Endothelial cell of umbilical vein (primary cell): ENCODE results near the gene ZSWIM5. TPM values are rescaled to one million over a fixed set of nuclear protein-coding genes. Genes with fewer than 3 reads are reported as not detected.

Experiments
- BruUV-seq: library from RNA; stranded (reverse); fragments of 400-500 nt; replicated peaks from 2 replicates; lab custom pipeline; 2021; lab: Mats Ljungman, UMichigan
- CTCF ChIA-PET: fragments of 300-600, 350-600 bp; sonication (Branson Sonifier 250); formaldehyde crosslinking; loops from one replicate; lab custom pipeline; 2021; ENCODE audit warnings: antibody characterized with exemption, inconsistent platforms; lab: Charles Lee
- POLR2A ChIA-PET: fragments of 300-600, 350-600 bp; sonication (Branson Sonifier 250); formaldehyde crosslinking; loops from one replicate; lab custom pipeline; 2021; ENCODE audit warnings: antibody characterized with exemption, inconsistent platforms; lab: Charles Lee
- DNase-seq: peaks from one replicate; pipeline ENCODE4 v3.0.0-alpha.2; 2011; ENCODE audit warnings: low read depth, low spot score
- FAIRE-seq: peaks from 2 replicates; lab custom pipeline; 2011; peaks lifted over from hg19 to GRCh38; lab: Jason Lieb, UNC
- H2AFZ ChIP-seq: 2 replicates; pipeline ENCODE4 v1.6.0; 2012; ENCODE audit warnings: low read depth, low read length, control low read depth, inconsistent platforms
- H3K27ac ChIP-seq: 2 replicates; pipeline ENCODE4 v1.5.1; 2011; ENCODE audit warnings: low read depth, mild to moderate bottlenecking, control low read depth, low read length, moderate library complexity; ENCODE audit not compliant: insufficient read depth
- H3K27me3 ChIP-seq, 2 experiments: 2 replicates each; pipeline versions ENCODE4 v1.6.0 to v1.6.1; 2011; ENCODE audit warnings: low read length in 2 of 2, mixed read lengths in 1 of 2; ENCODE audit not compliant: control insufficient read depth in 2 of 2, insufficient read depth in 2 of 2
- H3K36me3 ChIP-seq, 2 experiments: 2 replicates in 1 of 2; 3 replicates in 1 of 2; pipeline ENCODE4 v1.5.1; 2011; ENCODE audit warnings: low read length in 2 of 2, mild to moderate bottlenecking in 1 of 2, moderate library complexity in 1 of 2; ENCODE audit not compliant: control insufficient read depth in 2 of 2, insufficient read depth in 2 of 2; ENCODE audit errors: extremely low read depth in 1 of 2
- H3K4me1 ChIP-seq: 3 replicates; pipeline ENCODE4 v1.5.1; 2011; ENCODE audit warnings: mild to moderate bottlenecking, low read length; ENCODE audit not compliant: control insufficient read depth, insufficient read depth; ENCODE audit errors: extremely low read depth
- H3K4me2 ChIP-seq: 2 replicates; pipeline ENCODE4 v1.6.1; 2011; ENCODE audit warnings: low read length, control low read depth, mixed read lengths; ENCODE audit not compliant: insufficient read depth
- H3K4me3 ChIP-seq, 3 experiments: fragments of 200-600 bp in 1 of 3; sonication (generic), shearing (Covaris generic) in 1 of 3; replicated peaks in 1 of 3; 2 replicates each; pipeline ENCODE4 v1.5.1; 2011 to 2016; ENCODE audit warnings: control low read depth in 3 of 3, low read length in 3 of 3, mild to moderate bottlenecking in 2 of 3, inconsistent platforms in 1 of 3, low read depth in 1 of 3, moderate library complexity in 1 of 3; ENCODE audit not compliant: insufficient read depth in 1 of 3
- H3K79me2 ChIP-seq: 2 replicates; pipeline ENCODE4 v1.6.0; 2012; ENCODE audit warnings: low read length, inconsistent platforms; ENCODE audit not compliant: control insufficient read depth, insufficient read depth
- H3K9ac ChIP-seq: replicated peaks from 2 replicates; pipeline ENCODE3; 2011; ENCODE audit warnings: low read length, control low read depth; ENCODE audit not compliant: insufficient read depth; ENCODE audit errors: extremely low read depth
- H3K9me1 ChIP-seq: replicated peaks from 3 replicates; pipeline ENCODE4 v1.6.0; 2011; ENCODE audit warnings: mild to moderate bottlenecking, low read length; ENCODE audit not compliant: control insufficient read depth, insufficient read depth; ENCODE audit errors: extremely low read depth
- H3K9me3 ChIP-seq: replicated peaks from 2 replicates; pipeline ENCODE4 v1.5.1; 2012; ENCODE audit warnings: low read length, inconsistent platforms; ENCODE audit not compliant: control insufficient read depth, insufficient read depth
- H4K20me1 ChIP-seq: replicated peaks from 2 replicates; pipeline ENCODE3; 2011; ENCODE audit warnings: mild to moderate bottlenecking, low read length; ENCODE audit not compliant: control insufficient read depth, insufficient read depth; ENCODE audit errors: extremely low read depth
- CTCF ChIP-seq, 2 donors: IDR thresholded peaks; 1 replicate in 1 of 2; 2 replicates in 1 of 2; pipeline ENCODE4 v1.5.1; 2011; ENCODE audit warnings: low read length in 2 of 2, mild to moderate bottlenecking in 2 of 2, moderate library complexity in 2 of 2, control low read depth in 1 of 2, inconsistent platforms in 1 of 2, low read depth in 1 of 2; ENCODE audit not compliant: insufficient read depth in 1 of 2; ENCODE audit errors: extremely low read depth in 1 of 2
- EZH2 ChIP-seq: IDR thresholded peaks from 2 replicates; pipeline ENCODE4 v1.6.1; 2012; ENCODE audit warnings: borderline replicate concordance, low read depth, mild to moderate bottlenecking, moderate library complexity, low read length, inconsistent platforms; ENCODE audit not compliant: severe bottlenecking
- FOS ChIP-seq: IDR thresholded peaks from 2 replicates; pipeline ENCODE4 v1.6.1; 2011; ENCODE audit warnings: mild to moderate bottlenecking, low read length, moderate library complexity, borderline replicate concordance; ENCODE audit not compliant: insufficient read depth
- GATA2 ChIP-seq: IDR thresholded peaks from 2 replicates; pipeline ENCODE4 v1.7.0; 2011; ENCODE audit warnings: low read depth, mild to moderate bottlenecking, moderate library complexity, mixed read lengths, low read length; ENCODE audit not compliant: insufficient read length, insufficient read depth
- JUN ChIP-seq: IDR thresholded peaks from 2 replicates; pipeline ENCODE4 v1.6.1; 2011; ENCODE audit warnings: borderline replicate concordance, low read depth; ENCODE audit not compliant: insufficient read length, insufficient read depth
- MAX ChIP-seq: IDR thresholded peaks from 2 replicates; pipeline ENCODE4 v1.6.1; 2011; ENCODE audit not compliant: insufficient read depth, insufficient read length
- MYC ChIP-seq: IDR thresholded peaks from one replicate; pipeline ENCODE4 v1.6.1; 2011; ENCODE audit warnings: mild to moderate bottlenecking, low read depth, low read length
- POLR2A ChIP-seq: IDR thresholded peaks from 2 replicates; pipeline ENCODE4 v1.6.1; 2012; ENCODE audit warnings: low read depth, mild to moderate bottlenecking, control low read depth, low read length
- POLR2AphosphoS5 ChIP-seq: IDR thresholded peaks from 2 replicates; pipeline ENCODE4 v1.6.1; 2012; ENCODE audit warnings: low read depth, mild to moderate bottlenecking, control low read depth, low read length, moderate library complexity; ENCODE audit not compliant: insufficient read depth
- dilution Hi-C: fragments of 300-500 bp; cut with MboI; formaldehyde crosslinking; loops from one replicate; pipeline ENCODE4 v1.15.0; 2019; ENCODE audit warnings: low sequenced_read_pairs; ENCODE audit not compliant: extremely low pct_ligation_motif_present
- intact Hi-C: fragments of 100-400 bp; cut with micrococcal nuclease; formaldehyde crosslinking; loops from one replicate; pipeline ENCODE4 v1.10.0; 2022
- polyA plus RNA-seq, 4 experiments: library from polyadenylated mRNA; depleted of rRNA in 3 of 4; stranded (reverse) in 3 of 4; unstranded in 1 of 4; fragments of >200 nt; gene quantifications; 2 replicates each; pipeline versions ENCODE4 v1.2.1 to v1.2.3, GENCODE V29; 2011 to 2012; ENCODE audit warnings: missing spikeins in 1 of 4
- total RNA-seq: library from RNA; stranded (reverse); gene quantifications from 2 replicates; pipeline ENCODE4 v1.2.3, GENCODE V29; 2021

Gene ZSWIM5
- total and polyA plus RNA-seq, 2 donors (not counting 3 experiments of a cell fraction or from before 2014, with no cell fraction given): 1.6 to 4.3 TPM

GRCh38 chr1:45010855-45011811 is 195.3 kb downstream of the ZSWIM5 start, which contains the start of gene HECTD3:
TSS of gene HECTD3 (minus strand) at chr1:45011324. CDS start at chr1:45011257, 67 bp downstream.
- peak within 1 kb of the TSS; percentile 70 to 94 (median 79) for H3K4me3 ChIP-seq
- H3K27ac ChIP-seq: peak within 1 kb of the TSS; percentile 88
- H3K9me1 ChIP-seq: no peaks in the 10 kb centered on the region
- ChIA-PET POLR2A (interaction anchor here (0.7 to 3.0 kb wide), 13 partner anchors 22 to 574 kb away, joined by 3 to 24 read pairs (median 3); partner anchors contain the start of genes BTBD19, CCDC163, EIF2B3 and HPDL), CTCF (interaction anchor here (0.5 to 12.8 kb wide), 27 partner anchors 11 to 559 kb away, joined by 3 to 556 read pairs (median 5); partner anchors contain the start of genes BTBD19, EIF2B3, MUTYH and PLK3)
- peak; percentile 92 for FAIRE-seq
- H3K4me2 ChIP-seq: peak within 1 kb of the TSS; percentile 97
- BruUV-seq: TSS peak; percentile 36
- dilution Hi-C loops: no loop called here
- H2AFZ ChIP-seq: peak within 1 kb of the TSS; percentile 80
- H3K9me3 ChIP-seq: no peaks in the 10 kb centered on the region
- peak within 1 kb of the TSS; percentile 94 for H3K9ac ChIP-seq
- DNase-seq: peak; percentile 81
- no peaks in the 10 kb centered on the region for H3K27me3 ChIP-seq
- intact Hi-C loops: loop anchor here (1.0 to 10.0 kb wide), 3 partner anchors 86 to 279 kb away; partner anchors contain the start of genes RNU5D-1 and ZSWIM5
- peaks cover 22% of the 10 kb centered on the region for H3K79me2 ChIP-seq
- no peak for TF ChIP-seq MYC
- TF ChIP-seq POLR2A: peak; percentile 65
- no peak for TF ChIP-seq EZH2
- no peak for TF ChIP-seq MAX
- no peak for TF ChIP-seq FOS
- peak; percentile 62 for TF ChIP-seq POLR2AphosphoS5
- TF ChIP-seq JUN: no peak
- no peak for TF ChIP-seq GATA2
- TF ChIP-seq CTCF (IDR thresholded peaks at IDR 0.05; ENCODE audit: extremely low read depth in 1 of 2, insufficient read depth in 1 of 2, low read depth in 1 of 2, low read length in 2 of 2): no peak
- H3K36me3 ChIP-seq: peaks cover 17 to 36% of the 10 kb centered on the region in 2 experiments
- peaks cover 28% of the 10 kb centered on the region for H3K4me1 ChIP-seq
- no peaks in the 10 kb centered on the region for H4K20me1 ChIP-seq
